NCI-H2196 (cell line): ENCODE data around the gene TASP1.
"Not testable (repeated sequence)": the region's sequence is repeated elsewhere in the genome, so short reads cannot be mapped to it uniquely, and the experiment has no call there.

Experiments used
- DNase-seq: peaks from one replicate; lab custom pipeline; 2025; ENCODE audit not compliant: unreplicated experiment; lab: John Stamatoyannopoulos, UW

TASP1 gene, protein sequence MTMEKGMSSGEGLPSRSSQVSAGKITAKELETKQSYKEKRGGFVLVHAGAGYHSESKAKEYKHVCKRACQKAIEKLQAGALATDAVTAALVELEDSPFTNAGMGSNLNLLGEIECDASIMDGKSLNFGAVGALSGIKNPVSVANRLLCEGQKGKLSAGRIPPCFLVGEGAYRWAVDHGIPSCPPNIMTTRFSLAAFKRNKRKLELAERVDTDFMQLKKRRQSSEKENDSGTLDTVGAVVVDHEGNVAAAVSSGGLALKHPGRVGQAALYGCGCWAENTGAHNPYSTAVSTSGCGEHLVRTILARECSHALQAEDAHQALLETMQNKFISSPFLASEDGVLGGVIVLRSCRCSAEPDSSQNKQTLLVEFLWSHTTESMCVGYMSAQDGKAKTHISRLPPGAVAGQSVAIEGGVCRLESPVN

DNA sequence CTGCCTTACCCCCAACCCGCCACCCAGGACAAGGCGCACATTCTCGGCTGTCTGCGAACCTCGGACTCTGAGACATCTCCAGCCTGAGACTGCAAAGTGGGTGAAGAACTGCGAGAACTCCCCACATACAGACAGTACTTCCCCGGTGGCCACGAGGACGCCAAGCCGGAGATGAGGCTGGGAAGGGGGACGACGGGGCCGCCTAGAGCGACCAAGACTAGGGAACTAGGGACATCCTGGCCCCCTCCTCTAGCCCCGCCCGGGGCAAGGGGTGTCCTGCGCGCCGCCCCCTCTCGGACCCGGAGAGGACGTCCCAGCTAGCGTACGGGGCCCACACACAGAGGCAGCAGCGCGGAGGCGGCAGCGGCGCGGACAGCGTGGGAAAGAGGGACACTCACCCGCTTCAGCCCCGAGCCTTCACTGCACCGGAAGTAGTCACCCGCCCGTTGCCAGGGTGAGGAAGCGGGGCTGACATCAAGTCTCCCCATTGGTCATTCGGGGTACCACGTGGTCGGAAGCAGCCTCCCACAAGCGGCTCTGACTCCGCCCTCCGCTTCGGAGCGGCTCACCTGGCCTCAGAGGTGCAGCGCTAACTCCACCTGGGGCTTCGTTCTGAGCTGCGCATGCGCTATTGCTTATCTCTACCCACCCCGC is at the start of gene TASP1:
TASP1 (minus strand) TSS at position 437 of the 654 bp plus-strand sequence. CDS start 8,854 bp downstream, outside the sequence.
- peak; percentile 98 for DNase-seq

DNA sequence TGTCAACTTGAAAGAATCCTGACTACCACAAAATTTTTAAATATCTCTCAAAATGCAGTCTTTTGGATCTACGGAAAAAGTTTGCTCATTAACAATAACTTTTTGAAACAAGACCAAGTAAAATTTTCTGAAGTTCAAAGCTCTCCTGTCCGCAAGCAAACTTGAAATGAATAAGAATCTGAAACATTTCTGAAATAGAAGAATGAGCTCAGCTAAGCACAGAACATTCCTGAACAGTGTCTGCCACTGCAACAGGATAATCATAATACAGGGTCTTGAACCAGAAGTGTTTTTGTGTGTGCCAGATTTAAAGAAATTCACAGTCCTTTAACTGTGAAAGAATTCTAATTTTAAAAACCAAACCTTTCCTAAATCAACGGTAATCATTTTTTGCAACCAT is 49.1 kb upstream of the TASP1 start:
- DNase-seq = no peak

DNA sequence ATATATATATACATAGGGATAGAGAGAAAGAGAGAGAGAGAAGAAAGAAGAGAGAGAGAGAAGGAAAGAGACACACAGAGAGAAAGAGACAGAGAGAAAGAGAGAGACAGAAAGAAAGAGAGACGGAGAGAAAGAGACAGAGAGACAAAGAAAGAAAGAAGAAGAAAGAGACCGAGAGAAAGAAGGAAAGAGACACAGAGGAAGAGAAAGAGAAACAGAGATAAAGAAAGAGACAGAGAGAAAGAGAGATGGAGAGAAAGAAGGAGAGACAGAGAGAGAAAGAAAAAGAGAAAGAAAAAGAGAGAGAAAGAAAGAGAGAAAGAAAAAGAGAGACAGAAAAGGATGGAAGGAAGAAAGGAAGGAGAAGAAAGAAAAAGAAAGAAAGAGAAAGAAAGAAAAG is 46.9 kb upstream of the TASP1 start:
- DNase-seq = no peak

DNA sequence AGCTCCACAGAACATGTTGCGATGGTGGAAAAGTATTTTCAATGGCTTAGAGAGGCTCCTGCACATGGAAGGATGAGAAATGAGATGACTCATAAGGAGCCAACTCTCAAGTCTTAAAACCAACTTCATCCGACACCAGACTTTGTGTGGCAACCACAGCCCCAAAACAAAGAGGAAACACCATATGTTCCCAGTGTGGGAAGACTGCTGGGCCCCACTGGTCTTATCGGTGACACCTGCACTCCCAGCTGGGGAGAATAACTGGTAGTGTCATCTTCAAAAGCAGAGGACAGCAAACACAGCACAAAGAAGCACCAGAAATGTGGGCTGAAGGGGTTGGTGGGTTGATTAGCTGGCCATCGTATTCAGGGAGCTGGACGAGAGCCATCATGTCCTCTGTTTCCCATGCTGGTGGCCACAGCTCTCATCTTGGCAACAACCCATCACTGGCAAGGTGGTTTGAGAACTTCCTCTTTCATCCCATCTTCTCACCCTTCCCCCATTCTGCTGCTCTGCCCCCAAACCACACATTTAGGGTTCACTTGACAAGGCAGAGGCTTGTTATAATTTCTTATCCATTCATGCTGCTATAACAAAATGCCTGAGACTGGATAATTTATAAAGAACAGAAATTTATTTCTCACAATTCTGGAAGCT is 46.0 kb upstream of the TASP1 start:
- no peak for DNase-seq

DNA sequence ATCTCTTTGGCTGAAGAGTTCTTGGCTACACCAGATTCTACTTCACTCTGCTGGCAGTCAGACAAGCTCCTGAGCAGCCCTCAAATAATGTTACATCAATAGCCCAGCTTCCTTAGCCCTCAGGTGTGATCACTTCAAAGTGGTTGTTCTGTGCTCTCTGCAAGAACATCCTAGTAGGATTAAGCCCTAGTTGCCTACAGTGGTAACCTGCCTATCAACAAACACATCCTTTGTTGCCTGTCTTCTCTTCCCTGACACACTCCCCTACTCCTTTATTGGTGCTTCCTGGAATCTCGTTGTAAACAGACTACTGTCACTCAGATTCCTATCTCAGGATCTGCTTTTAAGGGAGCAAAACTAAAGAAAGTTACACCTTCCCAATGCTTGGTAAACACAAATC is 45.1 kb upstream of the TASP1 start:
- no peak for DNase-seq

DNA sequence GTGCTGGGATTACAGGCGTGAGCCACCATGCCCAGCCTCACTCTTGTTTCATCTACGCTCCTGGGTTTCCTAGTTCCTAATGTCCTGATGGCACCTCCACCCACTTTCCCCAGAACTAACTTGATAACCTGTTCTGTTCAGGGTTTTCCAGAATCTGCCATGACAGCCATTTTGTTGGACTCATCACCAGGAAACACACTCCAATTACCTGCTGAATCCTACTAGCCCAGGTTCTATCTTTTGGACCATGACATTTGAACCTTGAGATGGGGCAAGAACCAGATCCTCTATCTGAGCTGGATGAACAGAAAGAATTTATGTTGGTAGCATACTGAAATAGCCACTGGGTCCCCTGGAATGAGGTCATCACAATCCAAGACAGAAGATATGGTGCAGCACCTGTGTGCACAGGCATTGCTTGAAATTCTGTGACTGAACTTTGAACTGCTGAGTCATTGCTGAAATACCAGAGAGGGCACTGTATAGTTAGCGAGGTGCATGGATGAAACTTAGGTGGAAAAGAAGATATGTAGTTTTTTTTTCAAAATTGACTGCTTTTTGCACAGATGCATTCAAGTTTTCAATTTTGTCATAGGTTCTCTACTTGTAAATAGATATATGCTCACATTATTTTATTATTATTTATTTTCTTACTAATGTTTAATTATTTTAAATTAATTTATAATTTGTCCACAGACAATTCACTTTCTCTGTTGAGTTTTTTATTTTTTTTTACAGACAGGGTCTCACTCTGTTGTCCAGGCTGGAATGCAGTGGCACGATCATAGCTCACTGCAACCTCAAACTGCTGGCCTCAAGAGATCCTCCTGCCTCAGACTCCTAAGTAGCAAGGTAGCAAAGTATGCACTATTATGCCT is 42.8 kb upstream of the TASP1 start:
- DNase-seq = no peak

DNA sequence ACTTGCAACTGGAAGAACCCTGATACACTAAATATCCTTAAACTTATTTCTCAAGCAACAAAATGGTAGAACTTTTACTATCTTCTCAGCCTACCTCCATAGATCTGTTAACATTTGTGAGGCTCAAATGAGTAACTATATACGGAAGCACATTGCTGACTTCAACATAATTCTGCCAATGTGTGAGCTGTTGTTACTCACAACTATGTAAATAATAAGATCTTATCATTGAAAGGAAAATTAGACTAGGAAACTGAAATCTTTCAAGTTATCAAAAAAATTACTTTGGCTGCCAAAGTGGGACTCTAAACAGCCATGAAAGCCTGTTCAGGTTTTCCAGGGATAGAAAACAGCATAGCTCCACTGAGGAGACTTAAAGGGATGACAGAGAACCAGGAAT is 40.2 kb upstream of the TASP1 start:
- no peak for DNase-seq

DNA sequence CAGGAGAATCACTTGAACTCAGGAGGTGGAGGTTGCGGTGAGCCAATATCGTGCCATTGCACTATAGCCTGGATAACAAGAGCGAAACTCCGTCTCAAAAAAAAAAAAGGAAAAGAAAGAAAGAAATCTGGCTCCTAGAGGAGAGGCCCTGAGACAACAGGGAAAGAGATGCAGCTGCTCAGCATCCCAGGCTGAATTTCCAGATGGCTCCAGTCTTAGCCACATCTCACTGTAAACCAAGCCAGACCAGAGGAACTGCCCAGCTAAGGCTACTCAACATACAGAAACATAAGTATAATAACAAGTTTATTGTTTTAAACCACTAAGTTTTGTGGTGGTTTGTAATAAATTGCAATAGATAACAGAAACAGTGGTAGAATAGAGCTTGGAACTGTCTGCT is 38.5 kb upstream of the TASP1 start:
- no peak for DNase-seq

DNA sequence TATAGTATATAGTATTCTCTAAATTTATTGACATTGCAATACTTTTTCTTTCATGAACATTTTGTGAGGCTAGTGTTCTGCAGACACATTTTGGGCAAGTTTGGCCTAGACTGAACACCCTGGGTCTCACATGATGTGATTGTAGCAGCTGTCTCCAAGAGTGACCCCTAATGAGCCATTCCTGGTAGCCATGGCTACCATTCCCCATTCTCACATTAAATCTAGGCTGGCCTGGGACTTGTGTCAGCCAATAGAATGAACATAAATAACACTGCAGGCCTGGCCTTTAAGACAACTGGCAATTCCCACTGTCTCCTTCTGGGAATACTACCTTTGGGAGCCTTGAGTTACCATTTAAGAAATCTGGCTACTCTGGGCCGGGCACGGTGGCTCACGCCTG is 38.0 kb upstream of the TASP1 start:
- no peak for DNase-seq

DNA sequence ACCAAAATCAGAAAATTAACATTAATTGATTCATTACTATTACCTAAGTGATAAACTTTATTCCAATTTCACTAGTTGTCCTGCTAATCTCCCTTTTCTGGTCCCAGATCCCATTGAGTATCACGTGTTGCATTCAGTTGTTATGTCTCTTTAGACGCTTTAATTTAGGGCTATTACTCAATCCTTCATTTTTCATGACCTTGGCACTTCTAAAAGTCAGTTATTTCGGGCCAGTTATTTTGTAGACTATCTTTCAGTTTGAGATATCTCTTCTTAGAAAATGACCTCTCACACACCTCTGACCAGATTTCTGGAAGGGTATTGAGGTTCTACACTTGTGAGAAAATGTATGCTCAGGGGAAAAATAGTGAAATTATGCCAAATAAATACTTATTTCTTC is 34.0 kb upstream of the TASP1 start:
- no peak for DNase-seq

DNA sequence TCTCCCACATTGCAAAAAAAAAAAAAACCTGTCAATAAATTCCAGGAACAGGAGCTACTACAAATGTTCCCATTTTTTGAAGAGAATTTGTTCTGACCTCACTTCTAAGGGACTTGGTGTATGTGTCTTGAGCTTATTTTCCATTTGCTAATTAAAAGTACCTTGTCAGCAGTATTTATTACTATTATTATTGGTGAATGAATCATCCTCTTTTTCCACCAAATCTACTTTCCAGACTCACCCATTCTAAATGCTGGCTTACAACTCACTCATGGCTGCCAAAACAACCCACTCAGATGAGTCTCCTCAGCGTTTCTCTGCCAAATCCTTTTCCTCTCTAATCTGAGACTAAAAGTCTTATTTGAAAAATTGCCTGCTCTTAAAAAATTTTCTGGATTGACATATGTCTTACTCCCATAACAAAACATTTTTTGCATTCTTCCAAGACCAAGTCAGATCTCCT is 33.2 kb upstream of the TASP1 start:
- no peak for DNase-seq

DNA sequence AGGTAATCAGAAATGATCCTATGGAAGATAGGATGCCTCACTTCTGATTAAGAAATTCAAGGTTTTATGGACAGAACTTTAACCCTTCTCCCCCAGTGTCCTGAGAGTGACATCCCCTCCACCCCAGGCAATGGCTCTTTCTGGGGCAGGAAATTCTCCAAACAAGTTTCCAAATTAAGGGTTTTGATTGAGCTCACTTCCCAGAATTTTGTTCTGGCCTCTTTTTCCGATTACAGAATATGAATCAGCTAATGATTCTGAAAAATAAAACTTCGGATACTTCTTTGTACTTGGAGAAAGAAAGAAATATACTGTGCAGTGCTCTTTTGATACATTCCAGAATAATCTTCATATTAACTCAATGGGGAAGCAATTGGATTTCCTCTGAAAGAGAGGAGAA is 32.8 kb upstream of the TASP1 start:
- DNase-seq = no peak

DNA sequence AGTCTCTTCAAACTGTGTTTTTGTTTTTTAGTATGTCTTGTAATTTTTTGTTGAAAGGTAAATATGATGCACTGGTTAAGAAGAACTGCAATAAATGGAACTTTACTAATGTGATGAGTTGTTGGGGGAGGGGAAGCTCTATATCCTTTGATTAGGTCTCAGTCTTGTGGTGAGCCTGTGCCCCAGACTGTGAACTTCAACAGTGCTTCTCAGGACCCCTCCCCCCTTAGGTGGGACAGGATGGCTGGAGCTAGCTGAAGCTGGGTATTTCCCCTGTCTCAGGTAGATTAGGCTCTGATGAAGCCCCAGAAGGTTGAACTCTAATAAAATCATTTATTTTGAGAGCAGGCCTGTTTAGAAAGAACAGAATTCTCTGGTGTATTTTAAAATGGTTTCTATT is 31.4 kb upstream of the TASP1 start:
- no peak for DNase-seq

DNA sequence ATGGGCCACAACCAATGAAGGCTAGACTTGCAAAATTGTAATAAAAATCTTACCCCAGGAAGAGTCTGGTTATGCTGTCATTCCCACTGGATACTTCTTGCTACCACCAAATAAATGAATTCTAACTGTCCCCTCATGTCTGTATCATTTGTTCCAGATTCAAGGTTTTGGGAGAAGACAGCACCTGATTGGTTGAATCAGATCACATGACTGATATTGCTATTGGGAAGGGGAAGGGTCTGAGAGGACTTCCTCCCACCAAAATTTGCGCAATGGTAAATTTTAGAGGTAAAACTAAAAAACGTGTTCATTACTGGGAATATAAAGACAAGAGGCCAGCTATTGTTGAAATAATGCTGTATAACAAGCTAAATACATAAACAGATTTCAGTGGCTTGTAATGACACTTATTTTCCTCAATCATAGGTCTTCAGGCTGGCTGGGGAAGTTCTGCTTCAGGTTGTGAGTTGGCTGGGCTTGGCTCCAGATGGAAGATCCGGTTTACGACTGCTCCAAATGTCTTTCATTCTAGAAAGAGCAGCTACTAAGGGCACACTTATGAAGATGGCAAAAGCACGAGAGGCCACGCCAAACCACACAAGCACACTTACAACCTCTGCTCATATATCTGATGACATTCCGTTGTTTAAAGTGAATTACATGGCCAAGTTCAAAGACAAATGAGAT is 27.1 kb upstream of the TASP1 start:
- peak; percentile 14 for DNase-seq

DNA sequence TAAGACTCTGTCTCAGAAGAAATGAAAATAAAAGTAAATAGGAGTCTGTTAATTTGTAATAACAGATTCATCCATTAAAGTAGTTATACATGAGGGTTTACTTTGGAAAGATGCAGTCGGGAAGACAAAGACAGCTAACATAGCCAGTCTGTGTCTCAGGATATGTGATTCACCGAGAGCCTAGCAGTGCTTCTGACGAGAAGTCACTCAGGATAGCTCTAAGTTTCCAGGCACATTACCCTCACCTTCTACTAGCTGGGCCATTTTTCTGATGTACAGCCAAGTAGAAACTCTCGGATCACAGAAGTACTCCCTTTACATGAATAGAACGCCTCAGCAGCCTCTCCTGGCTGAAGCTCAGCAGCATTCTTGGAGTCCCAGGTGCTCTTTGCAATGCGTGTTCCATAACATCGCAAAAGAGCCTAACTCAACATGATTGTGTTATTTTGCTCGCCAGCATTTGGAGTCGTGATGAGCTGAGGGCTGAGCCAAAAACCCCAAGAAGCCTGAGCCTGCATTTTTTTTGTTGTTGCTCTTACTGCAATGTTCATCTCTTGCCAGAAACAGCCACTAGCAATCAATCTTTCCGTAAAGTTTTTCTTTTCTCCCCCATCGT is 22.4 kb upstream of the TASP1 start:
- no peak for DNase-seq

DNA sequence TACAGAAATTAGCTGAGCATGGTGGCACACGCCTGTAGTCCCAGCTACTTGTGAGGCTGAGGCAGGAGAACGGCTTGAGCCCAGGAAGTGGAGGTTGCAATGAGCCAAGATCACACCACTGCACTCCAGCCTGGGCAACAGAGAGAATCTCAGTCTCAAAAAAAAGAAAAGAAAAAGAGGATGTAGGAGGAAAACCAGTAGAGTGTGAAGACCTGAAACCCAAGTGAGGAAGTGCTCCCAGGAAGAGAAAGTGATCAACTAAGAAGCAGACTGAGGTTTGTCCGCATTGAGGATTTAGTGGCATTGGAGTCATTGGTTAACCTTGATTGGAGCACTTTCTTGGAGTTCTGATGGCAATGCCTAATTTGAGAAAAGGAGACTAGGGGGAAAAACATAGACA is 20.6 kb upstream of the TASP1 start:
- no peak for DNase-seq

DNA sequence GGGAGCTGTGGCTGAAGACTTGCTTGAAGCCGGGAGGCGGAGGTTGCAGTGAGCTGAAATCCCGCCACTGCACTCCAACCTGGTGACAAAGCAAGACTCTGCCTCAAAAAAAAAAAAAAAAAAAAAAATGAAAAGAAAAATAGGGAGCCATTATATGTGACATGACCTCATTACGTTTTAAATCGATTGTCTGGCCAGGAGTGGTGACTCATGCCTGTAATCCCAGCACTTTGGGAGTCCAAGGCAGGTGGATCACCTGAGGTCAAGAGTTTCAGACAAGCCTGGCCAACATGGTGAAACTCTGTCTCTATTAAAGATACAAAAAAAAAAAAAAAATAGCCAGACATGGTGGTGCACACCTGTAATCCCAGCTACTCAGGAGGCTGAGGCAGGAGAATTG is 19.3 kb upstream of the TASP1 start:
- DNase-seq = not testable (repeated sequence)

DNA sequence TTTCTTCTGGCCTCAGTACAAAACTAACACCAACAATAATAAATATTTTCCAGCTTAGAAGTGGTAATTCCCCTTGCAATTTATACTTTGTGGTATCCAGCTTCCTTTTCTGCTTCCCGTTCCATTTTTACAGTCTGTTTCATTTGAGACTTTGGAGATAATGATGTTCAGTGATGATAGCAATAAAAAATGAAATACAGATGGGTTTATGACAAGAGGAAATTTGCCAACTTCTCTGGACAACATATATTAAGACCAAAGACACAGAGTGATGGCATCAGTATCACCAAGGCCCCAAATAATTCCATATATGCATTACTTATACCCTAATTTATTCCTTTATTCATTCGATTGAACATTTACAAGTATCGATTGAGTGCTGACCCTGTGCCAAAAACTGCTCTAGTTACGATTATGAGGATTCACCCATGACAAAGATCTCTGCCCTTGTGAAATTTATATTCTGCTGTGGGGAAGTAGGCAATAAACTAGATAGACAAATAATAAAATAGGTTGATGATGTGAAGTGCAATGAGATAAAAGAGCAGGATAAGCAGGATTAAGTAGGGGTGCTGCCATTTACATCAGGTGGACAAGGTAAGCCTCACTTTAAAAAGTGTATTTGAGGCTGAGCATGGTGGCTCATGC is 18.1 kb upstream of the TASP1 start:
- no peak for DNase-seq

DNA sequence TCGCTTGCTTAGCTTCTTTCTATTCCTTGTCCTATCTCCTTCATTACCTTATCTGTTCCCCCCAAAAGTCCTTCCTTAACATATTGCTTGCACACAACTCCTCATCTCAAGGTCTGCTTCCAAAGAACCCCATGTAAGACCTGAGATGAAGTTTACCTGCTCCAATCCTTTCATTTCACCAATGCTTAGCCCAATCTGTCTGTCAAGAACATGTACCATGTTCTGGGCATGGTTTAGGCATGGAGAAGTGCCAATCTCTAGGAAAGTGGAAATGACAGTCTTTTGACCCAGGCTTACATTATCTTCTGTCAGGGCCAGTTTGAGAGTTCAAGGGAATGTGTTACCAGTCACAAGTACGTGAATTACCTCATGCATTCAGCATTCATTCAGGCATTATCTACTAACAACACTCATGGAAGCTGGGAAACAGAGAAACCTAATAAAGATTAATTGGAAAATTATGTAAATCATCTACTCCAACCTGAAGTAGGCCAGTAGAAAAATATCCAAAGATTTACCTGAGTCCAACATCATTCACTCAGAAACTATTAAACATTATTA is 15.8 kb upstream of the TASP1 start:
- no peak for DNase-seq
